Measurements from ENCODE around the gene MPI. TPM values are rescaled to one million over a fixed set of nuclear protein-coding genes. Genes with fewer than 3 reads are reported as not detected.

MPI gene
- total and polyA plus RNA-seq, 10 of the 15 experiments (the other 5 are each of a cell fraction or from before 2014, with no cell fraction given): 35.6 to 93.9 (median 44.1) TPM

- no peak for TF ChIP-seq CHD2 (IDR thresholded peaks at IDR 0.05; ENCODE audit: borderline replicate concordance, low read depth, low read length)
- no peak for TF ChIP-seq NR2C2 (IDR thresholded peaks at IDR 0.05; ENCODE audit: borderline replicate concordance, control insufficient read depth, insufficient read length, low read depth)
Observed at GRCh38 chr15:74865316-74865715, 24.5 kb upstream of the MPI start (continued).

- Histone ChIP-seq H2AFZ (ENCODE audit: control insufficient read depth, low read depth, low read length) (no peak overlapping the region), H3K9me3 (replicated peaks; ENCODE audit: control insufficient read depth, insufficient read depth, low read length) (peaks cover 12% of the 10 kb centered on the region), H3K4me2 (ENCODE audit: control insufficient read depth, insufficient read depth) (no peak overlapping the region), H3K4me3 (no peak overlapping the region), H4K20me1 (ENCODE audit: control insufficient read depth, insufficient read depth) (peaks cover 2% of the 10 kb centered on the region; the same call in 1 of the 2 replicates), H3K9ac (ENCODE audit: control insufficient read depth, insufficient read depth, low read length) (no peak overlapping the region), H3K4me1 (ENCODE audit: control insufficient read depth, insufficient read depth, low read length) (peaks cover 34% of the 10 kb centered on the region), H3K27ac (ENCODE audit: control insufficient read depth, insufficient read depth) (no peak overlapping the region), H3K36me3 (ENCODE audit: control insufficient read depth in 2 of 2, insufficient read depth in 2 of 2, low read length in 1 of 2) (peaks cover 2 to 19% of the 10 kb centered on the region in 2 experiments; a peak in 3 of 4 replicates), H3K79me2 (ENCODE audit: control insufficient read depth, insufficient read depth, low read length) (peaks cover 67% of the 10 kb centered on the region), H3K27me3 (replicated peaks in 1 of 2; ENCODE audit: control insufficient read depth in 2 of 2, insufficient read depth in 2 of 2, low read length in 1 of 2) (no peaks in the 10 kb centered on the region)
- ChIA-PET SMC1A (ENCODE audit: uncharacterized antibody, unreplicated experiment) (interaction anchor here (0.6 to 6.5 kb wide), 3 partner anchors 8 to 97 kb away, joined by 3 to 120 read pairs (median 65); no protein-coding TSS in a partner anchor), CTCF (interaction anchor here (0.6 to 11.2 kb wide), 4 partner anchors 34 to 187 kb away, joined by 3 to 129 read pairs (median 4); no protein-coding TSS in a partner anchor), RAD21 (ENCODE audit: unreplicated experiment) (no interaction called here), POLR2A (interaction anchor here (0.6 to 1.9 kb wide), 3 partner anchors 9 to 40 kb away, joined by 3 to 5 read pairs (median 5); partner anchors contain the start of gene ULK3)
- in situ Hi-C loops (cut with MboI) (no loop called here), intact Hi-C loops (cut with micrococcal nuclease; ENCODE audit: unreplicated experiment) (no loop called here)
- no peak for DNase-seq (ENCODE audit: low read depth, low spot score)
- 15% methylated on average over 6 of the region's 6 CpGs for WGBS (ENCODE audit: insufficient coverage, insufficient replicate concordance, low lambda C conversion rate, missing lambda C conversion rate)
- no peak for FAIRE-seq
- no TSS peak for BruUV-seq (replicated peaks)
- no peak for ATAC-seq
- TF ChIP-seq SMC3 (IDR thresholded peaks at IDR 0.05; ENCODE audit: borderline replicate concordance, low read length): no peak
- no peak for TF ChIP-seq EZH2 (IDR thresholded peaks at IDR 0.05; ENCODE audit: borderline replicate concordance, control insufficient read depth, low read depth, low read length)
- no peak for TF ChIP-seq BMI1 (IDR thresholded peaks at IDR 0.05; ENCODE audit: borderline replicate concordance)
- no peak for TF ChIP-seq ZNF384 (IDR thresholded peaks at IDR 0.05; ENCODE audit: borderline replicate concordance, low read depth, low read length)
- no peak for TF ChIP-seq JUNB (IDR thresholded peaks at IDR 0.05)
- no peak for TF ChIP-seq ZNF217 (IDR thresholded peaks at IDR 0.05)
- no peak for TF ChIP-seq RBBP5 (conservative IDR thresholded peaks at IDR 0.05)
- TF ChIP-seq MEF2A (IDR thresholded peaks at IDR 0.05; ENCODE audit: insufficient read depth, low read depth, low read length): no peak
- no peak for TF ChIP-seq PAX8 (IDR thresholded peaks at IDR 0.05)
Observed at GRCh38 chr15:74866090-74866489, 23.8 kb upstream of the MPI start.

Data from GM12878 (cell line).